ENCODE results near the gene STPG1. TPM values are rescaled to one million over a fixed set of nuclear protein-coding genes. Genes with fewer than 3 reads are reported as not detected.
A peak's percentile ranks its signal among the peaks of the same experiment; 100 is the strongest.

Gene STPG1
- polyA plus RNA-seq, 2 donors = 4.8 to 8.8 TPM

DNA sequence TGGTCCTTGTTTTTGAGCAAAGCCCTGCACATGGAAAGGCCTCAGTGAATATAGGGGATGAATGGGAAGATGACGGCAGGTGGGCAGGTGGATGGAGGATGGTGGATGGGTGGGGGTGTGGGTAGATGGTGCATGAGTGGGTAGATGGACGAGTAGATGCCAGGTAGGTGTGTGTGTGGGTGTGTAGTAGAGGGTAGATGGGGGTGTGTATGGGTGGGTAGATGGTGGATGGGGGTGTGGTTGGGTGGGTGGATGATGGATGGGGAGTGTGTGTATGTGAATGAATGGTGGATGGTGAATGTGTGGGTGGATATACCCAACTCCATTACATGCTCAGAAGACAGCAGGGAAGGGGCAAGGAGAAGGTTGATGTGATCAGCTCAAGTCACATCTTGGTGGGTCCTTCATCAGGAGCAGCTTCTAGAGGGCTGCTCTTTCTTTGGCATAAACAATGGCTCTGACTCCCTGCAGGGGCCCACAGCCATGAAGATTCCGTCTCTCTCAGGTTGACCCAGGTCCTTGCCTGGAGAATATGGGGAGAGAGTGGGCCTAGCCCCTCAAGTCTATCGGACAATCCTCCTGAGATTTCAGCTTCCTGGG, 60.2 kb downstream of the STPG1 start:
- Histone ChIP-seq H3K9me3 (ENCODE audit: control insufficient read depth in 2 of 2, insufficient read depth in 1 of 2, low read depth in 1 of 2, low read length in 1 of 2) (no peaks in the 10 kb centered on the region), H3K27ac (ENCODE audit: low read depth in 2 of 2, low read length in 1 of 2) (no peak overlapping the region), H3K36me3 (ENCODE audit: control insufficient read depth in 2 of 2, insufficient read depth in 2 of 2, low read length in 1 of 2) (peaks cover 0 to 39% of the 10 kb centered on the region in 2 donors), H3K4me1 (ENCODE audit: control insufficient read depth in 2 of 2, insufficient read depth in 2 of 2, low read length in 1 of 2) (peaks cover 0 to 4% of the 10 kb centered on the region in 2 donors), H3K4me3 (ENCODE audit: low read depth in 1 of 2, low read length in 2 of 2) (no peak overlapping the region), H3K27me3 (ENCODE audit: control insufficient read depth in 1 of 2, insufficient read depth in 2 of 2, low read length in 2 of 2) (no peaks in the 10 kb centered on the region)
- WGBS, 2 donors = 92 to 97% methylated on average over 4 of the region's 4 CpGs

GRCh38 chr1:24351918-24352627, 61.5 kb downstream of the STPG1 start:
- H3K4me3 ChIP-seq (ENCODE audit: low read depth in 1 of 2, low read length in 2 of 2) = no peak overlapping the region
- peaks cover 0 to 44% of the 10 kb centered on the region in 2 donors for H3K36me3 ChIP-seq (ENCODE audit: control insufficient read depth in 2 of 2, insufficient read depth in 2 of 2, low read length in 1 of 2)
- peaks cover 0 to 4% of the 10 kb centered on the region in 2 donors for H3K4me1 ChIP-seq (ENCODE audit: control insufficient read depth in 2 of 2, insufficient read depth in 2 of 2, low read length in 1 of 2)
- no peak overlapping the region for H3K27ac ChIP-seq (ENCODE audit: low read depth in 2 of 2, low read length in 1 of 2)
- WGBS, 2 donors = 73 to 79% methylated on average over 7 of the region's 7 CpGs
- H3K27me3 ChIP-seq (ENCODE audit: control insufficient read depth in 1 of 2, insufficient read depth in 2 of 2, low read length in 2 of 2) = no peaks in the 10 kb centered on the region
- no peaks in the 10 kb centered on the region for H3K9me3 ChIP-seq (ENCODE audit: control insufficient read depth in 2 of 2, insufficient read depth in 1 of 2, low read depth in 1 of 2, low read length in 1 of 2)

- Histone ChIP-seq H3K4me1 (ENCODE audit: control insufficient read depth in 2 of 2, insufficient read depth in 2 of 2, low read length in 1 of 2) (peaks cover 0 to 4% of the 10 kb centered on the region in 2 donors), H3K9me3 (ENCODE audit: control insufficient read depth in 2 of 2, insufficient read depth in 1 of 2, low read depth in 1 of 2, low read length in 1 of 2) (no peaks in the 10 kb centered on the region), H3K27me3 (ENCODE audit: control insufficient read depth in 1 of 2, insufficient read depth in 2 of 2, low read length in 2 of 2) (no peaks in the 10 kb centered on the region), H3K27ac (ENCODE audit: low read depth in 2 of 2, low read length in 1 of 2) (no peak overlapping the region), H3K4me3 (ENCODE audit: low read depth in 1 of 2, low read length in 2 of 2) (no peak overlapping the region), H3K36me3 (ENCODE audit: control insufficient read depth in 2 of 2, insufficient read depth in 2 of 2, low read length in 1 of 2) (peaks cover 0 to 52% of the 10 kb centered on the region in 2 donors)
- WGBS, 2 donors = 79 to 82% methylated on average over 4 of the region's 4 CpGs
Observed at GRCh38 chr1:24351247-24351646, 62.3 kb downstream of the STPG1 start.

GRCh38 chr1:24349891-24350290, 63.7 kb downstream of the STPG1 start:
- Histone ChIP-seq H3K4me1 (ENCODE audit: control insufficient read depth in 2 of 2, insufficient read depth in 2 of 2, low read length in 1 of 2) (peaks cover 0 to 4% of the 10 kb centered on the region in 2 donors), H3K36me3 (ENCODE audit: control insufficient read depth in 2 of 2, insufficient read depth in 2 of 2, low read length in 1 of 2) (peaks cover 0 to 53% of the 10 kb centered on the region in 2 donors), H3K27me3 (ENCODE audit: control insufficient read depth in 1 of 2, insufficient read depth in 2 of 2, low read length in 2 of 2) (no peaks in the 10 kb centered on the region), H3K4me3 (ENCODE audit: low read depth in 1 of 2, low read length in 2 of 2) (no peak overlapping the region), H3K9me3 (ENCODE audit: control insufficient read depth in 2 of 2, insufficient read depth in 1 of 2, low read depth in 1 of 2, low read length in 1 of 2) (no peaks in the 10 kb centered on the region), H3K27ac (ENCODE audit: low read depth in 2 of 2, low read length in 1 of 2) (peak overlapping the region in 1 of 2 donors; percentile 43)
- 65 to 69% methylated on average over 2 of the region's 2 CpGs for WGBS, 2 donors

DNA sequence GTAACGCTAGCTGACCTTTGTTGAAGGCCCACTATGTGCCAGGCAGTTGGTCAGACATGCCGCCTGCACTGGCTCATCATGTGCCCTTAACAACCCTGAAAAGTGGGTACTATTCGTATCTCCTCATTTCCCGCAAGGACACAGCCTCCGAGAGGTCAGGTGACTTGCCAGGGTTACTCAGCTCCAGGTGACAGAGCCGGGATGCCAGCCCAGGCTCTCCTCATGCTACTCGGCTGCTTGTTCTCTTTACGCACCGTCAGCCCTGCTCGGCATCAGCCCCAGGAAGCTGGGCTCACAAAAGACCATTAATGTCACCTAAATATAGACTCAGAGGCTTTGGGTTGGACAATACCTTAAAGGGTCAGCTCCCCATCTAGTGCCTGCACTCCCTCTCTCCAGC, 65.4 kb downstream of the STPG1 start:
- H3K9me3 ChIP-seq (ENCODE audit: control insufficient read depth in 2 of 2, insufficient read depth in 1 of 2, low read depth in 1 of 2, low read length in 1 of 2) = no peaks in the 10 kb centered on the region
- H3K27me3 ChIP-seq (ENCODE audit: control insufficient read depth in 1 of 2, insufficient read depth in 2 of 2, low read length in 2 of 2) = no peaks in the 10 kb centered on the region
- no peak overlapping the region for H3K27ac ChIP-seq (ENCODE audit: low read depth in 2 of 2, low read length in 1 of 2)
- H3K4me1 ChIP-seq (ENCODE audit: control insufficient read depth in 2 of 2, insufficient read depth in 2 of 2, low read length in 1 of 2) = peaks cover 0 to 4% of the 10 kb centered on the region in 2 donors
- no peak overlapping the region for H3K4me3 ChIP-seq (ENCODE audit: low read depth in 1 of 2, low read length in 2 of 2)
- H3K36me3 ChIP-seq (ENCODE audit: control insufficient read depth in 2 of 2, insufficient read depth in 2 of 2, low read length in 1 of 2) = peaks cover 0 to 55% of the 10 kb centered on the region in 2 donors
- WGBS, 2 donors = 87 to 93% methylated on average over 10 of the region's 10 CpGs

DNA sequence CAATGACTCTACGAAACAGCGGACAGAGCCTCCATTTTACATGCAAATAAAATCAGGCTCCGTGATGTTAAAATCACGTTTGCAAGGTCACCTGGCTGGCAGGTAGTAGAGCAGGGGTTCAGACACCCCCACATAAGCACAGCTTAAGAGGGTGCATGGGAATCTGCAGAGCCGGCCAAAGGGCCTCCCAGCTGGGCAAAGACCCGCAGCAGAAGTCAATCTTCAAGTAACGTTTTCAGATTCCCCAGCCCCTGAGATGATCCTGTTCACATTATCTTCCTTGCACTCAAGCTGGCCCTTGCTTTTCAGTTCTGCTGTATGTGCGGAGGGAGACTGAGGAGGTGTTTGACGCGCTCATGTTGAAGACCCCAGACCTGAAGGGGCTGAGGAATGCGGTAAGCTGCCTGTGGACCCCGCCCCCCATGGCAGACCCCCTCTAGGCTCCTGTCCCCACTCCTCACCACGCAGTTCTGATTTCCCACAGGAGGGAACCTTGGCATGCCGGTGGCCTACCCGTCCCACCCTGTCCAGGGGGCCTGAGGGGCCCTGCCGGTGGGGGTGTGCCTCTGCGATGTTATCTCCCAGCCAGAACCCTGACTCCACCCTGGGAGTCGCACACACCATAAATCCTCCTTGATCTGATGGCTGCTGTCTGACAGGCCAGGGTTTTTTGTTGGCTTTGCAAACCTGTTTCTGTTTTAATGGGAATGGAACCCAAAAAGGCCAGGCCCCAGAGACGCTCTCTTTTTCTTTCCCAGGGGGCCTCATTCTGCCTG, 66.2 kb downstream of the STPG1 start:
- H3K4me3 ChIP-seq (ENCODE audit: low read depth in 1 of 2, low read length in 2 of 2) = no peak overlapping the region
- no peaks in the 10 kb centered on the region for H3K27me3 ChIP-seq (ENCODE audit: control insufficient read depth in 1 of 2, insufficient read depth in 2 of 2, low read length in 2 of 2)
- peaks cover 0 to 1% of the 10 kb centered on the region in 2 donors for H3K4me1 ChIP-seq (ENCODE audit: control insufficient read depth in 2 of 2, insufficient read depth in 2 of 2, low read length in 1 of 2)
- H3K9me3 ChIP-seq (ENCODE audit: control insufficient read depth in 2 of 2, insufficient read depth in 1 of 2, low read depth in 1 of 2, low read length in 1 of 2) = no peaks in the 10 kb centered on the region
- H3K36me3 ChIP-seq (ENCODE audit: control insufficient read depth in 2 of 2, insufficient read depth in 2 of 2, low read length in 1 of 2) = peaks cover 0 to 58% of the 10 kb centered on the region in 2 donors
- no peak overlapping the region for H3K27ac ChIP-seq (ENCODE audit: low read depth in 2 of 2, low read length in 1 of 2)
- WGBS, 2 donors = 83 to 86% methylated on average over 19 of the region's 19 CpGs

DNA sequence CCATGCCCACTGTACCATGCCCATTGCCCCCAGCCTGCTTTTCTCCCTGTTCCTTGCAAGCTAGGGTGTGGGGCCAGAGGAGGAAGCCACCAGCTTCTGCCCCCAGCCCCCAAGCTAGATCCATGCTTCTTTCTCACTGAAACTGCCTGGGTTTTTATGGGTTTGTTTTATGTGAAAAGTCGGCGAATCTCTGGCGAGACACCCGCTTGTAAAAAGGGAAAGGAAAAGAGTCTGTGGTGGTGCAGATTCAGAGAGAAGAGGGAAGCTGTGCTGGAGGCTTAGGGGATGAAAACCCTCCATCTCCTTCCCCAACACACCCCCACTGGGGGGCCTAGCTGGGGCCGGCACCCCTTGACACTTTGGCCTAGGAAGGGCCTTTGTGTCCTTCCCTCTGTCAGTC, 68.2 kb downstream of the STPG1 start:
- WGBS, 2 donors = 84 to 85% methylated on average over 5 of the region's 5 CpGs
- Histone ChIP-seq H3K4me1 (ENCODE audit: control insufficient read depth in 2 of 2, insufficient read depth in 2 of 2, low read length in 1 of 2) (no peaks in the 10 kb centered on the region), H3K27ac (ENCODE audit: low read depth in 2 of 2, low read length in 1 of 2) (no peak overlapping the region), H3K4me3 (ENCODE audit: low read depth in 1 of 2, low read length in 2 of 2) (no peak overlapping the region), H3K27me3 (ENCODE audit: control insufficient read depth in 1 of 2, insufficient read depth in 2 of 2, low read length in 2 of 2) (no peaks in the 10 kb centered on the region), H3K9me3 (ENCODE audit: control insufficient read depth in 2 of 2, insufficient read depth in 1 of 2, low read depth in 1 of 2, low read length in 1 of 2) (no peaks in the 10 kb centered on the region), H3K36me3 (ENCODE audit: control insufficient read depth in 2 of 2, insufficient read depth in 2 of 2, low read length in 1 of 2) (peaks cover 0 to 64% of the 10 kb centered on the region in 2 donors)

GRCh38 chr1:24344090-24344742, 69.4 kb downstream of the STPG1 start:
- no peaks in the 10 kb centered on the region for H3K9me3 ChIP-seq (ENCODE audit: control insufficient read depth in 2 of 2, insufficient read depth in 1 of 2, low read depth in 1 of 2, low read length in 1 of 2)
- no peaks in the 10 kb centered on the region for H3K27me3 ChIP-seq (ENCODE audit: control insufficient read depth in 1 of 2, insufficient read depth in 2 of 2, low read length in 2 of 2)
- H3K27ac ChIP-seq (ENCODE audit: low read depth in 2 of 2, low read length in 1 of 2) = peak overlapping the region in 1 of 2 donors; percentile 41
- H3K36me3 ChIP-seq (ENCODE audit: control insufficient read depth in 2 of 2, insufficient read depth in 2 of 2, low read length in 1 of 2) = peaks cover 0 to 68% of the 10 kb centered on the region in 2 donors
- 88 to 89% methylated on average over 8 of the region's 8 CpGs for WGBS, 2 donors
- peaks cover 0 to 2% of the 10 kb centered on the region in 2 donors for H3K4me1 ChIP-seq (ENCODE audit: control insufficient read depth in 2 of 2, insufficient read depth in 2 of 2, low read length in 1 of 2)
- no peak overlapping the region for H3K4me3 ChIP-seq (ENCODE audit: low read depth in 1 of 2, low read length in 2 of 2)

DNA sequence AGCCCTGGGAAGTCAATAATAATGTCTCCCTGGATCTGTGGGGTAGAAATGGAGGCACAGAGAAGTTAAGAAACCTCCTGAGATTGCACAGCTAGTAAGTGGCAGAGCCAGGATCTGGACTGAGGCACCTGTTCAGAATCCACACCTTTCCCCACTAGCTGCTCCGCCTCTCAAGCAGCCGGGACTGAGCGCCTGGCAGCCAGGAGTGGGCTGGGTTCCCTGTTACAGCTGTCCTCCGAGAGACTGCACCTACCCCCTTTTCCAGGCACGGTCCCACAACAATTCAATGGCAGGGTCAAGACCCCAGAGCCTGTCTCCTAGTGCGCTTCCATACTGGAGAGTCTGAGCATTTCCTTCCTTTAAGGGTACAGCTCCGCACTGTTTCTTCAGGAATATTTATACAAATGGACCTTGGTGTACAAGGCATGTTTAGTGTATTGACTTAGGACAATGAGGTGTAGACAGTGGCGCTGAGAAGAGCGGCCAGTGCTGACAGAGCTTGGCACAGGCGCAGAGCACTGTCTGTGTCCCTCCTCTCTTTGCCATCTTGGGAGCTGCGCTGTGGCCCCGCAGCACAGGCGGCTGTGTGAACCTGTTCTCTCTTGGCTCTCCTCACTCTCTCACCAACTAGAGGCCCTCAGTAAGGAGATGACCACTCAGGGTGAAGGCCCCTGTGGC, 70.0 kb downstream of the STPG1 start:
- H3K27ac ChIP-seq (ENCODE audit: low read depth in 2 of 2, low read length in 1 of 2) = peak overlapping the region in 1 of 2 donors; percentile 41
- H3K36me3 ChIP-seq (ENCODE audit: control insufficient read depth in 2 of 2, insufficient read depth in 2 of 2, low read length in 1 of 2) = peaks cover 0 to 68% of the 10 kb centered on the region in 2 donors
- H3K9me3 ChIP-seq (ENCODE audit: control insufficient read depth in 2 of 2, insufficient read depth in 1 of 2, low read depth in 1 of 2, low read length in 1 of 2) = no peaks in the 10 kb centered on the region
- H3K4me1 ChIP-seq (ENCODE audit: control insufficient read depth in 2 of 2, insufficient read depth in 2 of 2, low read length in 1 of 2) = peaks cover 0 to 2% of the 10 kb centered on the region in 2 donors
- no peak overlapping the region for H3K4me3 ChIP-seq (ENCODE audit: low read depth in 1 of 2, low read length in 2 of 2)
- H3K27me3 ChIP-seq (ENCODE audit: control insufficient read depth in 1 of 2, insufficient read depth in 2 of 2, low read length in 2 of 2) = no peaks in the 10 kb centered on the region
- 84 to 90% methylated on average over 13 of the region's 13 CpGs for WGBS, 2 donors
